ENCODE results near the gene KIF14. TPM values are rescaled to one million over a fixed set of nuclear protein-coding genes. Genes with fewer than 3 reads are reported as not detected.
"Not testable (repeated sequence)": the region's sequence is repeated elsewhere in the genome, so short reads cannot be mapped to it uniquely, and the experiment has no call there.

KIF14 gene
- polyA plus RNA-seq, 5 donors = 3.4 to 15.6 (median 7.8) TPM

- no peak for DNase-seq
These were observed 73.2 kb downstream of the KIF14 start for GRCh38 chr1:200547386-200547785.

GRCh38 chr1:200546577-200546976 is 74.0 kb downstream of the KIF14 start:
- DNase-seq = no peak

GRCh38 chr1:200542162-200542561 is 78.4 kb downstream of the KIF14 start:
- no peak for DNase-seq

GRCh38 chr1:200540281-200540680 is 80.3 kb downstream of the KIF14 start:
- DNase-seq = no peak

- DNase-seq = no peak
These were observed 82.4 kb downstream of the KIF14 start for GRCh38 chr1:200538179-200538578.

GRCh38 chr1:200535605-200536004 is 84.9 kb downstream of the KIF14 start:
- DNase-seq = no peak

GRCh38 chr1:200530623-200531261 is 89.8 kb downstream of the KIF14 start:
- DNase-seq = no peak

- no peak for DNase-seq
These were observed 91.5 kb downstream of the KIF14 start for GRCh38 chr1:200528858-200529606.

- no peak for DNase-seq
These were observed 92.9 kb downstream of the KIF14 start for GRCh38 chr1:200527670-200528069.

GRCh38 chr1:200526709-200527612 is 93.6 kb downstream of the KIF14 start:
- no peak for DNase-seq

- DNase-seq = peak; percentile 82 to 88
These were observed 95.2 kb downstream of the KIF14 start for GRCh38 chr1:200525090-200525987.

GRCh38 chr1:200524551-200524950 is 96.0 kb downstream of the KIF14 start:
- DNase-seq = not testable (repeated sequence)

GRCh38 chr1:200524092-200524491 is 96.5 kb downstream of the KIF14 start:
- DNase-seq = no peak

GRCh38 chr1:200520735-200521134 is 99.8 kb downstream of the KIF14 start:
- no peak for DNase-seq

GRCh38 chr1:200518524-200518923 is 102.0 kb downstream of the KIF14 start:
- no peak for DNase-seq

GRCh38 chr1:200512191-200512590 is 108.4 kb downstream of the KIF14 start:
- no peak for DNase-seq

- peak; percentile 73 to 79 for DNase-seq
These were observed 110.3 kb downstream of the KIF14 start for GRCh38 chr1:200510228-200510623.

GRCh38 chr1:200506471-200506870 is 114.1 kb downstream of the KIF14 start:
- DNase-seq = no peak

- no peak for DNase-seq
These were observed 115.3 kb downstream of the KIF14 start for GRCh38 chr1:200505257-200505656.
